Caco-2 (cell line): Measurements from ENCODE around the gene KRT86. TPM values are rescaled to one million over a fixed set of nuclear protein-coding genes. Genes with fewer than 3 reads are reported as not detected.

ENCODE experiments used
- BruUV-seq: library from RNA; stranded (reverse); fragments of 400-500 nt; replicated peaks from 2 replicates; lab custom pipeline; 2021; lab: Mats Ljungman, UMichigan
- CTCF ChIA-PET: fragments of 300-600 bp; sonication (Branson Sonifier 250); formaldehyde crosslinking; loops from one replicate; lab custom pipeline; 2022; ENCODE audit warnings: antibody characterized with exemption; lab: Charles Lee
- POLR2A ChIA-PET: fragments of 300-600 bp; sonication (Branson Sonifier 250); formaldehyde crosslinking; loops from one replicate; lab custom pipeline; 2022; ENCODE audit warnings: antibody characterized with exemption; lab: Charles Lee
- DNase-seq, 2 experiments: peaks; one replicate each; pipeline versions ENCODE4 v3.0.0 to v3.0.0-alpha.2; 2020 to 2022
- H3K27me3 ChIP-seq: replicated peaks from 2 replicates; pipeline ENCODE4 v1.6.0; 2011; ENCODE audit warnings: low read length; ENCODE audit not compliant: control insufficient read depth, insufficient read depth
- H3K36me3 ChIP-seq: 2 replicates; pipeline ENCODE4 v1.5.1; 2011; ENCODE audit warnings: low read length; ENCODE audit not compliant: control insufficient read depth, insufficient read depth
- H3K4me1 ChIP-seq: fragments of 250-450 bp; sonication (Bioruptor Pico); 2 replicates; pipeline ENCODE4 v1.5.1; 2020; ENCODE audit warnings: mild to moderate bottlenecking
- H3K4me3 ChIP-seq: 2 replicates; pipeline ENCODE4 v1.5.1; 2011; ENCODE audit warnings: low read depth, mild to moderate bottlenecking, control low read depth, low read length
- H3K9me3 ChIP-seq: fragments of 250-450 bp; sonication (Bioruptor Pico); 2 replicates; pipeline ENCODE4 v1.5.1; 2020; ENCODE audit warnings: mild to moderate bottlenecking, moderate library complexity
- H3K27ac Mint-ChIP-seq: one replicate; pipeline ENCODE4 v1.8.0; 2022; ENCODE audit warnings: mixed read lengths; ENCODE audit not compliant: unreplicated experiment
- H3K27me3 Mint-ChIP-seq: one replicate; pipeline ENCODE4 v1.8.0; 2022; ENCODE audit warnings: mixed read lengths; ENCODE audit not compliant: insufficient read depth, unreplicated experiment
- H3K36me3 Mint-ChIP-seq: one replicate; pipeline ENCODE4 v1.8.0; 2022; ENCODE audit warnings: mild to moderate bottlenecking, mixed read lengths; ENCODE audit not compliant: insufficient read depth, unreplicated experiment
- H3K4me1 Mint-ChIP-seq: one replicate; pipeline ENCODE4 v1.8.0; 2022; ENCODE audit warnings: low read depth, mixed read lengths; ENCODE audit not compliant: unreplicated experiment
- H3K4me3 Mint-ChIP-seq: one replicate; pipeline ENCODE4 v1.8.0; 2022; ENCODE audit warnings: mild to moderate bottlenecking, moderate library complexity, mixed read lengths; ENCODE audit not compliant: unreplicated experiment
- H3K9me3 Mint-ChIP-seq: one replicate; pipeline ENCODE4 v1.8.0; 2022; ENCODE audit warnings: mixed read lengths; ENCODE audit not compliant: unreplicated experiment
- intact Hi-C: fragments of 100-400 bp; cut with micrococcal nuclease; formaldehyde crosslinking; loops from one replicate; pipeline ENCODE4 v1.10.0; 2022; ENCODE audit not compliant: unreplicated experiment
- total RNA-seq: library from RNA; stranded (reverse); gene quantifications from 2 replicates; pipeline ENCODE4 v1.2.3, GENCODE V29; 2022
- TF ChIP-seq, protein P1 (sequence below), 2 experiments: fragments of 200-600 bp in 1 of 2; IDR thresholded peaks; 1 replicate in 1 of 2; 2 replicates in 1 of 2; pipeline versions ENCODE4 v1.5.1 to v1.8.0; 2011 to 2022; ENCODE audit warnings: antibody characterized with exemption in 1 of 2, control low read depth in 1 of 2, inconsistent platforms in 1 of 2, low read depth in 1 of 2, low read length in 1 of 2, mild to moderate bottlenecking in 1 of 2, moderate library complexity in 1 of 2; ENCODE audit not compliant: insufficient read depth in 1 of 2, severe bottlenecking in 1 of 2, unreplicated experiment in 1 of 2

Gene KRT86
- total RNA-seq, 1 experiment from 2014 or later, result not detected

- no TSS peak for BruUV-seq
- Histone ChIP-seq H3K4me1 (peaks cover 11% of the 10 kb centered on the region), H3K36me3 (no peaks in the 10 kb centered on the region), H3K27me3 (no peaks in the 10 kb centered on the region), H3K9me3 (peaks cover 4% of the 10 kb centered on the region; the same call in 1 of the 2 replicates), H3K4me3 (no peak overlapping the region)
- intact Hi-C loops, result no loop called here
- Mint-ChIP-seq H3K4me1 (no peaks in the 10 kb centered on the region), H3K27ac (no peak overlapping the region), H3K27me3 (peaks cover 2% of the 10 kb centered on the region), H3K36me3 (no peaks in the 10 kb centered on the region), H3K4me3 (no peak overlapping the region), H3K9me3 (peaks cover 8% of the 10 kb centered on the region)
- DNase-seq, result no peak
- TF ChIP-seq, protein P1, sequence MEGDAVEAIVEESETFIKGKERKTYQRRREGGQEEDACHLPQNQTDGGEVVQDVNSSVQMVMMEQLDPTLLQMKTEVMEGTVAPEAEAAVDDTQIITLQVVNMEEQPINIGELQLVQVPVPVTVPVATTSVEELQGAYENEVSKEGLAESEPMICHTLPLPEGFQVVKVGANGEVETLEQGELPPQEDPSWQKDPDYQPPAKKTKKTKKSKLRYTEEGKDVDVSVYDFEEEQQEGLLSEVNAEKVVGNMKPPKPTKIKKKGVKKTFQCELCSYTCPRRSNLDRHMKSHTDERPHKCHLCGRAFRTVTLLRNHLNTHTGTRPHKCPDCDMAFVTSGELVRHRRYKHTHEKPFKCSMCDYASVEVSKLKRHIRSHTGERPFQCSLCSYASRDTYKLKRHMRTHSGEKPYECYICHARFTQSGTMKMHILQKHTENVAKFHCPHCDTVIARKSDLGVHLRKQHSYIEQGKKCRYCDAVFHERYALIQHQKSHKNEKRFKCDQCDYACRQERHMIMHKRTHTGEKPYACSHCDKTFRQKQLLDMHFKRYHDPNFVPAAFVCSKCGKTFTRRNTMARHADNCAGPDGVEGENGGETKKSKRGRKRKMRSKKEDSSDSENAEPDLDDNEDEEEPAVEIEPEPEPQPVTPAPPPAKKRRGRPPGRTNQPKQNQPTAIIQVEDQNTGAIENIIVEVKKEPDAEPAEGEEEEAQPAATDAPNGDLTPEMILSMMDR (IDR thresholded peaks at IDR 0.05; ENCODE audit: insufficient read depth in 1 of 2, low read depth in 1 of 2, low read length in 1 of 2, severe bottlenecking in 1 of 2, unreplicated experiment in 1 of 2), result no peak
- POLR2A ChIA-PET, result no interaction called here
- CTCF ChIA-PET, result no interaction called here
These were observed 6.7 kb upstream of the KRT86 start for GRCh38 chr12:52267699-52268098.

GRCh38 chr12:52268212-52268611 lies 6.2 kb upstream of the KRT86 start:
- Mint-ChIP-seq H3K9me3 (peaks cover 8% of the 10 kb centered on the region), H3K4me1 (no peaks in the 10 kb centered on the region), H3K27ac (no peak overlapping the region), H3K36me3 (no peaks in the 10 kb centered on the region), H3K27me3 (peaks cover 5% of the 10 kb centered on the region), H3K4me3 (no peak overlapping the region)
- intact Hi-C loops, result no loop called here
- Histone ChIP-seq H3K9me3 (peaks cover 2% of the 10 kb centered on the region; the same call in 1 of the 2 replicates), H3K36me3 (no peaks in the 10 kb centered on the region), H3K4me1 (peaks cover 6% of the 10 kb centered on the region), H3K27me3 (no peaks in the 10 kb centered on the region), H3K4me3 (no peak overlapping the region)
- BruUV-seq, result no TSS peak
- POLR2A ChIA-PET, result no interaction called here
- no peak for DNase-seq
- CTCF ChIA-PET, result no interaction called here
- TF ChIP-seq, protein P1 (IDR thresholded peaks at IDR 0.05; ENCODE audit: insufficient read depth in 1 of 2, low read depth in 1 of 2, low read length in 1 of 2, severe bottlenecking in 1 of 2, unreplicated experiment in 1 of 2), result no peak

DNA sequence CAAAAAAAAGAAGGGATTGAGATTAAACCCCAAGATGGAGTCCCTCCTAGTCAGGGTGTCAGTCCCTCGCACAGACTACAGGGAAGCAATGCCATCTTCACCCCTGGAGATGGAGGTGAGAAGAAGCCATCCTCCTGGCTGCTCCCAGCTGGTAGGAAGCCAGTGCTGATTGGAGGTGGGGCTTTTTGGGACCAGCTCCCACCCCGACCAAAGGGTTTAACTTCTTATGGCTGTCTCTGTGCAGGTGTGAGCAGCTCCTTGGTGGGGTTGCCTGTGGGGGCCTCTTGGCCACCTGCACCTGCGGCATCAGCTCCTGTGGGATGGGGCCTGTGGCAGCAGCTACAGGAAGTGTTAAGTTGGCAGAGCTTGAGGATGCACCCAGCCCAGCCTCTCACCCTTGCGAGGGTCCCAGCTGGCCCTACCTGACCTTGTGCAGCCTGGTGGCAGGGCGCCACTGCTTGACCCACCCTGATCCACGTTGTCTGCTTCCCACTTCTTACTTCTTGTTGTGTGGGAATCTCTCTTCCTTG lies 3.8 kb upstream of the KRT86 start:
- intact Hi-C loops, result no loop called here
- TF ChIP-seq, protein P1 (IDR thresholded peaks at IDR 0.05; ENCODE audit: insufficient read depth in 1 of 2, low read depth in 1 of 2, low read length in 1 of 2, severe bottlenecking in 1 of 2, unreplicated experiment in 1 of 2), result no peak
- CTCF ChIA-PET, result interaction anchor here (2.4 kb wide), 1 partner anchor 8 kb away, joined by 9 read pairs; no protein-coding TSS in a partner anchor
- no peak overlapping the region for H3K27ac Mint-ChIP-seq
- Histone ChIP-seq H3K27me3 (no peaks in the 10 kb centered on the region), H3K4me3 (no peak overlapping the region), H3K36me3 (no peaks in the 10 kb centered on the region), H3K9me3 (no peaks in the 10 kb centered on the region), H3K4me1 (no peaks in the 10 kb centered on the region)
- peaks cover 8% of the 10 kb centered on the region for H3K9me3 Mint-ChIP-seq
- no peaks in the 10 kb centered on the region for H3K36me3 Mint-ChIP-seq
- POLR2A ChIA-PET, result no interaction called here
- H3K4me3 Mint-ChIP-seq, result no peak overlapping the region
- H3K27me3 Mint-ChIP-seq, result peaks cover 5% of the 10 kb centered on the region
- BruUV-seq, result no TSS peak
- H3K4me1 Mint-ChIP-seq, result no peaks in the 10 kb centered on the region
- no peak for DNase-seq
